Stimulated activated naive CD4-positive, alpha-beta T cell treated with Interleukin-2 at 50 U/mL for 16 hours (primary cell): Measurements from ENCODE around the gene ADGRD1.

Experiments
- DNase-seq: peaks from one replicate; lab custom pipeline; 2025; lab: John Stamatoyannopoulos, UW

ADGRD1 gene

DNA sequence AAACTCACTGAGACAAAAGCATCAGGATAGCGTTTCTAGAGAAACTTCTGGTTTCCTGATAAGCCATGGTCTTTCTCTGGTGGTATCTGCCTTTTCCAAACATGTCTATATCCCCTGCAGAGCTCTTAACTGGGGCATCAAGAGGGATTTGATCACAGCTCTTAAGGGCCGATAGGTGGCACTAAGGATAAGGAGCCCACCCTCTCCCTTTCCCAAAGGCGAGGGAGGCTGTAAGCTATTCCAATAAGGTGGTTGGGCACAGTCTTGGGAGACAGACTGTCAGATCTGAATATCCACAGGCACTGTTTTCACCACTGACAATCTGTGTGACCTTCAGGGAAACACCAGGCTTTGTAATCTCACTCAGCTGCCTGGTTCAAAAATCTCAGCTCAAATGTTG is 206.0 kb downstream of the ADGRD1 start:
- no peak for DNase-seq

DNA sequence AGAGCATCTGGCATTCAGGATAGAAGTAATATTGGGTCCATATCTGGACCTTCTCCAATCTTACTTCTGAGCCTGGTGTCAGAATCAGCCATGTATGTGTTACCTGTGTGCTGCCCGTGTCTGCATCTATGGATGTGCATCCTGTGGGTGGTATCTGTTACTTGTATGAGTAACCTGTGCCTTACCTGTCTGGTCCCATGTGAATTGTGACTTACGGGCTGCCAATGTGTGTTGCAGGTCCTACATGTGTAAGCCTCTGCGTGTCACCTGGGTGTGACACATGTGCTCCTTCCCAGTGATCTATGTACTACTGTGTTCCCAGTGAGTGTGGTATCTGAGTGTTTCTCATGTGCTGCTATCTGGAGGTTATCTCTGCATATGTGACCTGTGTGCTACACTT is 208.4 kb downstream of the ADGRD1 start:
- DNase-seq, result no peak

DNA sequence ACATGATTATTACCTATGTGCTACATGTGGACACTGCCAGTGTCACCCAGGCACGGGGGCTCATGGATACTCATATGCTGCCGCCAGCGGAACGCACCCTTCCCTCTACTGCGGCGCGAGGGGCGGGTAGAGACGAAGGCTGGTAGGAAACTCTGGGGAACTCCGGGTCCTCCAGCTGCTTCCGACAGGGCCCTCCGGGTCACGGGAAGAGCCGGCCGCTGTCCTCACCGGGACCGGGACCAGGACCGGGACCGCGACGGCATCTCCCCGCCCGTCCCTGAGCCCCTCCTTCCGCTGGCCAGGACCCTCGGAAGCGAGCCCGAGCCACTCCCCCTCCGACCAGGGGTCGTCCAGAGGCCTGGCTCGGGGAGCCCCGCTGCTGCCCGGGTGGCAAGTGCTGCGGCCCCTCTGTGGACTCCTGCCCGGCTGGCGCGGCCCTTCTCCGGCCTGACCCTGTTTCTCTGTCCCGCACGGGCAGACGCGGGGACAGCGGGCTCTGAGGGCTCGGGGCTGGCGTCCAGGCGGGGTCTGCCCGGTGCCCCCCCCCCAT is 209.6 kb downstream of the ADGRD1 start:
- no peak for DNase-seq

DNA sequence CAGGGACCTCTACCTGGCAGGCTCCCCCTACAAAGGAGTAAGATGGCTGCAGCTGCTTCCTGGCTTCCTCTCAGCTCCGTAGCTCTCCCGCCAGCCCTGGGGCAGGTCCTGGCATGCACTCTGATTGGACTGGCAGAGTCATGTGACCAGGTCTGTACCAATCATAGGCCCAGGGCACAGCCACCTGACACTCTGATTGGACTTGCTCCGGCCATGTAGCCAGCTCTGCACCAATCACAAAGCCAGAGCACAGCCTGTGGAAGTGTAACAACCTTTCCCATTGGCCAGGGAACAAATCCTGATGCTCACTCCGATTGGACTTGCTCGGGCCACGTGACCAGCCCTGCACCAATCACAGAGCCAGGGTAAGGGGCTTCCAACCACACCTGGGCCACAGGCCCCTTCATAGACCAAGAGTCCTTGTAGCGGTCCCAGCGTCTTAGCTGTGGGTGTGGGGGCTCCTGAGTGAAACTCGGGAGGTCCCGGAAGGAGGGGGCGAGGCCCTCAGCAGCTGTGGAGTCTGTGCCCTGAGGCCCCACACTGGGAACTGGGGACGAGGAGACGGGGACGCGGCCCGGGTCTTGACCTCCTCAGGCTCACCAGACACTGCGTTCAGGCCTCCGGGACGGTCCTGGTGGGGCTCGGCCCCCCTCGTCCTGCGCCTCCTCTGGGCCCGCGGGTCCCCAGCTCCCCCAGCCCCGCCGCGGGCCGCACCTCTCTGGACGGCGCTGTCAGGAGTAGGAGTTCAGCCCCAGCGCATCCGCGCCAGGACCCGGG is 210.6 kb downstream of the ADGRD1 start:
- no peak for DNase-seq

DNA sequence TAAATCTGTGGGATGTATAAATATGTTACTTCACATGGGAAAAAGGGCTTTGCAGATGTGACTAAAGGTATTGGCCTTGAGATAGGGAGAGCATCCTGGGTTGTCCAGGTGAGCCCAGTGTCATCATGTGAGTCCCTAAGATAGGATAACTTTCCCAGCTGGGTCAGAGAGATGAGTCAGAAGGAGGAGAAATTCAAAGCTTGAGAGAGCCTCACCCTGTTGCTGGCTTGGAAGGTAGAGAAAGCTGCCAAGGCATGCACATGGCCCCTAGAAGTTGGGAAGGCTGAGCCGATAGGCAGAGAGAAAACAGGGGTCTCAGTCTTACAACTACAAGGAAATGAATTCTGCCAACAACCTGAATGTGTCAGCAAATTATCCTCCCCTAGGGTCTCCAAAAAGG is 213.0 kb downstream of the ADGRD1 start:
- DNase-seq, result no peak

DNA sequence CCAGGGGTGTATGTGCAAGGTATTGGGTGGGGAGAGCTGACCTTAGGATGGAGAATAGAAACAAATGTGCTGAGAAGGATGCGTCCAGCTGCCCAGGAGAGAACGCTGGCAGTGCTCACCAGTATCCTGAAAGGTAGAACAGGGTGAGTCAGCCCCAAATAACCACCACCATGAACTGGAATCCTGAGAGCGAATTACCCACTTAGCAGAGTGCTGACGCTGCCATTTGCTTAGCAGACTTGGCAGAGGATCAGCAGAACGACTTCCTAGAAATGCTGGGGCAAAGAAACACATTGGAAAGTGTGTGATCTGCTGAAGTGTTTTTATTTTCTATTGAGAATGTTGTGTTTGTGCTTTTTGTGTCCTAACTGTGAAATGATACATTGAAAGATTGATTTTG is 213.6 kb downstream of the ADGRD1 start:
- DNase-seq, result no peak

DNA sequence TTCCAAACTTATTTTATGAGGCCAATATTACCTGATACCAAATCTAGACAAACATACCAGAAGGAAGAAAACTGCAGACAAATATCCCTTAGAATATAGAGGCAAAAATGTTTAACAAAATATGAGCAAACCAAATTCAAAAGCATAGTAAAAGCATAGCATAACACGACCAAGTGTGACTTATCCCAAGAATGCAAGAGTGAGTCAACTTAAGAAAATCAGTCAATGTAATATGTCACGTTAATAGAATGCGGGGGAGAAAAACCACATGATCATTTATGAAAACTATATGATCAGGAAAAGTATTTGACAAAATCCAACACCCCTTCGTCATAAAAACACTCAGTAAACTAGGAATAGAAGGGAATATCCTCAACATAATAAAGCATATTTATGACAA is 217.3 kb downstream of the ADGRD1 start:
- no peak for DNase-seq

DNA sequence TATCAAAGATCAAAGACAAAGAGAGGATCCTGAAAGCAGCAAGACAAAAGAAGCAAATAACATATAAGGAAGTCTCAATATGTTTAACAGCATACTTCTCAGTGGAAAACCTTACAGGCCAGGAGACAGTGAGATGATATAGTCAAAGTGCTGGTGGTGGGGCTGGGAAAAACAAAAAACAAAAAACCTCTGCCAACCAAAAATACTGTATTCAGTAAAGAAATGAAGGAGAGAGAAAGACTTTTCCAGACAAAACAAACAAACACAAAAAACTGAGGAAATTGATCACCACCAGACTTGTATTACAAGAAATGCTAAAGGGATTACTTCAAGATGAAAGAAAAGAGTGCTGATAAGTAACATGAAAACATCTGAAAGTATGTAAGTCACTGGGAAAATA is 221.2 kb downstream of the ADGRD1 start:
- DNase-seq, result no peak

DNA sequence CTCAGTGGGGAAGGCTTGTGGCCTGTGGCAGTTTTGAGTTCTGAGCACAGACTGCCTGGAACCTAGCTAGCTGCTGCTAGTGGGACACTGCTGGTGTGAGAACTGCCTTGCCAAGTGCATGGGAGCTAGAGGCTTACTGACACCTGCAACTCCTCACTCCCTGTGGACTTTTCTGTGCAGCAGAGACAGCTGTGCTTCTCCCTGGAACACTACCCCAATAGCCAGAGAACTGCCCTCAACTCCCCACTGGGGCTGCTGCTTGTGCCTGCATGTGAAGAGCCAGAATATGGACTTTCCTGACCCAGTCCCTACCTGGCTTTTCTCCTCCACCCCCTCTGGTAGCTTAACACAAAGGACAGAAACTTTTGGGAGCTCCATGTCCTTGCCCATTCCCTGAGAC is 222.6 kb downstream of the ADGRD1 start:
- DNase-seq, result no peak

DNA sequence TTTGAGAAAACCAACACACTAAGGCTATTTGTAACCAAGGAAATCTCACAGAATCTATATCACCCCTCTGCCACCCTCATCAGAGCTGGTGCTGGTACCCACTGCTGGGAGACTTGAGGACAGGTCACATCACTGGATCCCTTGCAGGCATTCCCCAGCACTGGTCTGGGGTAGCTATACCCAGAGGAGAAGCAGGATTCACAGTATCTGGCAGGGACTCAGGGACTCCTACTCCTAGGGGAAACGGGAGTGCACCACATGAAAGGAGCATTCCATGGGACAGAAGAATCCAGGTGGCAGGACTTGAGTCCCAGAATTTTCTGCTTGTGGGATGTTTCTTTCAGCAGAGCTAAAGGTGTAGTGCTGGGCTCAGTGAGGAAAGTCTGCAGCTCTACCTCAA is 223.2 kb downstream of the ADGRD1 start:
- no peak for DNase-seq

DNA sequence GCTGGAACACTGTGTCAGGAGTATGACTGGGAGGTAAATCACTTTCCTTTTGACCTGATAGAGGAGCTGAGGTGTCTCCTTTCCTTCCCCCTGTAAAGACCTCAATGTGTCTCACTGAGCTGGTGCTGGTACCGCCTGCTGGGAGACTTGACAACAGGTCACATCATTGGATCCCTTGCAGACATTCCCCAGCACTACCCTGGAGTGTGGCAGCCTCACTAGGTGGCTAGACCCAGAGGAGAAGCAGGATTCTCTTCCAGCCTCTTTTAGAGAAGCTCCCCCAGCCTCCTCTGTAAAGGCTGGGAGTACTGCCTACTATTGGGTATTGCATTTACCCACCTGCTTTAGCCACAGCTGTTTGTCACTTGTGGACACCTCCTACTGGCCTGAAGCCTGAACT is 223.9 kb downstream of the ADGRD1 start:
- DNase-seq, result no peak

DNA sequence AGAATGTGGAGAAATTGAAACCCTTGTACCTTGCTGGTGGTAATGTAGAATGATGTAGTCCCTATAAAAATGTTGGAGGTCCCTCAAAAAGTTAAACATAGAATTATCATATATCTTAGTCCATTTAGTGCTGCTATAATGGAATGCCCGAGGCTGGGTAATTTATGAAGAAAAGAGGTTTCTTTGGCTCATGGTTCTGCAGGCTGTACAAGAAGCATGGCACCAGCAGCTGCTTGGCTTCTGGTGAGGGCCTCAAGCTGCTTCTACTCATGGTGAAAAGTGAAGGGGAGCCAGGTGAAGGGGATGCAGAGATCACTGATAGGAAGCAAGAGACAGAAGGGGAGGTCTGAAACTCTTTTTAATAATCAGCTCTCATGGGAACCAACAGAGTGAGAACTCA is 233.9 kb downstream of the ADGRD1 start:
- no peak for DNase-seq

DNA sequence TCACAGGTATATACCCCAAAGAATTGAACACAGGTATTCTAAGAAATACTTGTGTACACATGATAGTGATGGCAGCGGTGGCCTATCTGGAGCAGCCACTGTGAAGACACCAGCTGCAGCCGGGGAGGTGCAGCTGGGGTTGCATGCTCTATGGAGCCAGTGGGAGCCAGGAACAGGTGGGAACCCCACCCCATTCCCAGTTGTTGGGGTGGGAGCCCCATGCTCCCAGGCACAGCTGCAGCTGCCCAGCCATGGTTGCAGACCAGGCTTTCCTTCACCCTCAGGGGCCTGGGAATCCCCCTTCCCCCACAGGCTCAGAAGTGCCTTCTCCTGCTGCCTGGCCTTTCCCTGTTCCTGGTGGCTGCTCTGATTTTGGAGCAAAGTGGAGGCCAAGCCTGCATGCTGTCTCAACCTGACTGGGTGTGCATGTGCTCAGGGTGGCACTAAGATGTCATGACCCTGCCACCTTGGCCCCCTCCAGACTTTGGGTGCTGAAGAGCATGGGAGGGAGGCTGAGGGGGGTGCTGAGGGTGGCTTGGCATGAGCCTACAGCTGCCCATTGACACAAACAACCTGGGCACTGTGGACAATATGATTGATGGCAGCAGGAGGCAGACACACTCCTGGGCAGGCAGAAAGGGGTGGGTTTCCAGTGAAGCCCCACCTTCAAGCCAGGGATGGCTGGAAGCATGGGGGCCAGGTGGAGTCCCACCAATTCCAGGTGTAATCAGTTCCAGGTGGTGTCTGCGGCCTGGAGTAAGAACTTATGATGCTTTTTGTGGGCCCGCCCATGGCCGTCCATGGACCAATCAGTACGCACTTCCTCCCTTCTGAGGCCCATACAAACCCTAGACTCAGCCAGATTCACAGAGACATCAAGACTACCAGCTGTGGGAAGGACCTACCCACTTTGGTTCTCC is 234.7 kb downstream of the ADGRD1 start:
- DNase-seq, result no peak

DNA sequence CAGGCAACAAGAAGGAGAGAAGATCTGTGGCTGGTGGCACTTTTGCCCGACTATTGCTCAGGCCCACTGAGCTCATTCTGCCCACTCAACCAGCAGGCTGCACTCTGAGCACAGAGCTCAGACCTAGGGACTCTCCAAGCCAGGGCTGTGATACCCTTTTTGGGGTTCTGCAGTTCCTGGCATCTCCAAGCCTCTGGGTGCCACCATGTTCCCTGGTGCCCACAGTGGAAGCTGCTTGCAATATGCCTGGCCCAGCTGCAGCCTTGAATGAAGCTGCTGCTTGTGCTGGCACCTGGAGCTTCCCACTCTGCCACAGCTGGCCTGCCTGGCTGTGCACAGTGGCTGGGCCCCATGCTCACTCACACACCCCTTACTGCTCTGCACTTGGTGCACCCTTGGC is 236.1 kb downstream of the ADGRD1 start:
- no peak for DNase-seq

DNA sequence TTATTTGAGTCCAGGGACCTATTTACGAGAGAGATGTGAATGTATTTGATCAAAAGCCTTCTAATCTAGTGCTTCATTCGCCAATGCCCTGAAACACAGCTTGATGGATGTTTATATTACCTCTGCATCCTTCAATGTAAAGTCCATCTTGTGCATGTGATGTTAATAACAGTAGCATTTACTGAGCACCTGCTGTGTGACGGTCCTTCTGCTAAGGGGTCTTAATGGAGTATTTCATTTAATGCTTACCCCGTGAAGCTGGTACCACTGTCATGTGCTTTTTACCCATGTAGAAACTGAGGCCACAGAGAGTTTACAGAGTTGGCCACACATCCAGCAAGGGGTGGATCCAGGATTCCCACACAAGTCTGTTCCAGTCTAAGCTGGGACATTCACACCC is 237.3 kb downstream of the ADGRD1 start:
- no peak for DNase-seq
